Stimulated activated CD4-positive, alpha-beta T cell treated with anti-CD3 and anti-CD28 coated beads, Interleukin-1b, Interleukin-23, amount 100 ng/mL, for 4 hours (primary cell): ENCODE results near the gene MTO1.
"Not testable (repeated sequence)": the region's sequence is repeated elsewhere in the genome, so short reads cannot be mapped to it uniquely, and the experiment has no call there.

ENCODE experiments used
- DNase-seq, 2 donors: peaks; one replicate each; pipeline ENCODE4 v3.0.0-alpha.2; 2020; ENCODE audit warnings: low read depth in 2 of 2

MTO1 gene, protein sequence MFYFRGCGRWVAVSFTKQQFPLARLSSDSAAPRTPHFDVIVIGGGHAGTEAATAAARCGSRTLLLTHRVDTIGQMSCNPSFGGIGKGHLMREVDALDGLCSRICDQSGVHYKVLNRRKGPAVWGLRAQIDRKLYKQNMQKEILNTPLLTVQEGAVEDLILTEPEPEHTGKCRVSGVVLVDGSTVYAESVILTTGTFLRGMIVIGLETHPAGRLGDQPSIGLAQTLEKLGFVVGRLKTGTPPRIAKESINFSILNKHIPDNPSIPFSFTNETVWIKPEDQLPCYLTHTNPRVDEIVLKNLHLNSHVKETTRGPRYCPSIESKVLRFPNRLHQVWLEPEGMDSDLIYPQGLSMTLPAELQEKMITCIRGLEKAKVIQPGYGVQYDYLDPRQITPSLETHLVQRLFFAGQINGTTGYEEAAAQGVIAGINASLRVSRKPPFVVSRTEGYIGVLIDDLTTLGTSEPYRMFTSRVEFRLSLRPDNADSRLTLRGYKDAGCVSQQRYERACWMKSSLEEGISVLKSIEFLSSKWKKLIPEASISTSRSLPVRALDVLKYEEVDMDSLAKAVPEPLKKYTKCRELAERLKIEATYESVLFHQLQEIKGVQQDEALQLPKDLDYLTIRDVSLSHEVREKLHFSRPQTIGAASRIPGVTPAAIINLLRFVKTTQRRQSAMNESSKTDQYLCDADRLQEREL

DNA sequence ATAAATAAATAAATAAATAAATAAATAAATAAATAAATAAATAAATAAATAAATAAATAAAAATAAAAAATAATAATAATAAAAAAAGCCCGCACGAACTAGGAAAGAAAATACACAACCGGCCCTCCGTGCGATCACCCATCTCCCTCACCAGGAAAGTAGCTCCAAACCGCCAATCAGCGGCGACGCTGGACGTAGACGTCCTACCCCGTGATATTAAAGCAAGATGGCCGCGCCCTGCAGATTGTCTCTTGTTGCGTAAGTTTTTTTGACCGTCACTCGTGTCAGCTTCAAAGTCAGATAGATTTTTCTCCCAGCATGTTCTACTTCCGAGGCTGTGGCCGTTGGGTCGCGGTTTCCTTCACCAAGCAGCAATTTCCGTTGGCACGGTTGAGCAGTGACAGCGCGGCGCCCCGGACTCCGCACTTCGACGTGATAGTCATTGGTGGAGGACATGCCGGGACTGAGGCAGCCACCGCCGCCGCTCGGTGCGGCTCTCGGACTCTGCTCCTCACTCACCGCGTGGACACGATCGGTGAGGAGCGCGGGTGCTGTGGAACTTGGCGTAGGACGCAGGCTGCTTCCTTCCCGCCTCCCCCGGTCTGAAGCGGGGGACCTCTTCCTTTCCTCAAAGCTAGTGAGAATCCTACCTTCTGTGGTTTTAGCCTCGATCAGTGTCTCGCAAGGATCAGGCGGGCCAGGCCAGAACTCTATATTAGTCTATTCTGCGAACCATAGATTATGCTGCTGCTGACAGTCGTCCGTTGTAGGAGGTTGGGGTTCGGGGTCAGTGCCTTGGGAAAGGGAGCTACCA lies at the start of gene MTO1:
Gene MTO1, plus strand, starts transcription at position 201 of the 814 bp plus-strand sequence. Its CDS starts 118 bp downstream, at position 319.
- DNase-seq: peak; percentile 66 to 70

GRCh38 chr6:73413102-73413501 lies 48.4 kb upstream of the MTO1 start:
- no peak for DNase-seq

GRCh38 chr6:73418081-73418741 lies 43.3 kb upstream of the MTO1 start:
- DNase-seq: no peak

- DNase-seq: no peak
Observed at GRCh38 chr6:73421534-73421933, 40.0 kb upstream of the MTO1 start.

DNA sequence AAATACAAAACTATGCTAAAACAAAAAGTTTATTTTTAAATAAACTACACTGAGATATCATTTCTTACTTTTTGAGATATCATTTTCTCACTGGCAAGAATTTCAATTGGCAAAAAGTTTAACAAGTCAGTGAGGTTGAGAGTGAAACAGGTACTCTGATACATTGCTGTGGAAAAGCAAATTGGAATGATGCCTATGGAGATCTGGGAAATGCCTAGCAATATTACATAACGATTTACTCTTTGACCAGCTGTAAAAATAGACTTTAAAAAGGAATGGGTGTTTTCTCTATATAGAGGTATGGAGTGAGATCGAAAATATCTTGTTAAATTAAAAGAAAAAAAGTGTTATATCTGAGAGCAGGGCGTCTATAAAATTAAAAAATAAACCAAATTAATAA lies 26.3 kb upstream of the MTO1 start:
- no peak for DNase-seq

DNA sequence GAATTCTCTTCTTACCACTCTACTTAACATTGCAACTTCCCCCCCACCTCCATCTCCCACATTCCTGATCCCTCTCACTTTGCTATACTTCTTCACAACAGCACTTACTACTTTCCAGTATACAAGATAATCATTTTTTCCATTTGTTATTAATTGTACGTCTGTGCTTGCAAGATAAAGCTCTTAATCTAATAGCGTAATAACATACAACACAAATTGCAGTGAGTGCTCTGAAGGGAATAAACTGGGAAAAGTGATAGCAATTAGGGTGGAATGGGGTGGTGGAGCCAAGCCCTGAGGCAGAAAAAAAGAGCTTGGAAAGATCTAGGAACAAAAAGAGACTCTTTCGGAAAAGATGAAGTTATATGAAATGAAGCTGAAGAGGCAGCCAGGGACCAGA lies 18.0 kb upstream of the MTO1 start:
- DNase-seq: no peak

DNA sequence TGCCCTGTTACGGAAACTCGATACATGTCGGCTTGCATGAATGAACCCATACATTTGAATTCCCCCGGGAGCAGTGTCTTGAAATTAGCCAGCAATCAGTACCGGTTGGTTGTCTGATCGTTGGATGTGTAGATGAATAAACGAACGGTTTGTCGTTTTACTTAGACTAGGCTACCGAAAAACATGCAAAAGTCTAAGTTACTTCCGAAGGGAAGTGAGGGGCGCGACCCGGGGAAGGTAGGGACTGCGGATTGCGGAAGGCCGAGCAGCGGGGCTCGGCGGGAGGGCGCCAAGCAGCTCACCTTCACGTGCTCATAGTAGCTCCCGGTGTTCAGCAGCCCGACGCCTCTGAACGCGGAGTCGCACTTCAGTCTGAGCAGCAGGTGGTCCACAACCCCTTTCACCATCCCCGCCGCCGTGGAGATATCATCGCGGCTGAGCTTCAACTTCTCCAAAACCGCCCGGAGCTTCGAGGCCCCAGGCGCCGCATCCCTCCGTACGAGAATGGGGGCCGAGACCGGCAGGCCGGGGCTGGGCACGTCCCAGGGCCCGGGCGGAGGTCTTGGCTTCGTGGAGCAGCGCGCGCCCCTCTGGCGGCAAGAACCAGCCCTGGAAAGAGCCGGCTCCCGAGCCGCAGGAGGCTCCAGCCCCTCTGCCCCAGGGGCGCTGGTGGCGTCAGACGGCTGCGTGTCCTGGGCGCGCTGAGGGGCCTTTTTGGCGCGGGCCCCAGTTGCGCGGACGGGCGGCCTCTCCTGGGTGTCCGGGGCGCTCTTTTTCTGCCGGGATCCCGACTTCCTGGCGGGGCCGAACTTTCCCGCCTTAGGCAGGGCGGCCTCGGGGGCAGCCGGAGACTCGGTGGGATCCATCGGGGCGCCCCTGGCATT lies 10.1 kb upstream of the MTO1 start:
- peak in 1 of 2 donors; percentile 36 for DNase-seq

- peak; percentile 56 to 68 for DNase-seq
Observed at GRCh38 chr6:73452107-73452461, 9.5 kb upstream of the MTO1 start, which contains the start of gene CGAS. CGAS (minus strand) TSS chr6:73452297; CDS start chr6:73452181, 116 bp downstream.

GRCh38 chr6:73455865-73456629 lies 5.5 kb upstream of the MTO1 start:
- DNase-seq: no peak

GRCh38 chr6:73459474-73459873 lies 2.1 kb upstream of the MTO1 start:
- not testable (repeated sequence) for DNase-seq

DNA sequence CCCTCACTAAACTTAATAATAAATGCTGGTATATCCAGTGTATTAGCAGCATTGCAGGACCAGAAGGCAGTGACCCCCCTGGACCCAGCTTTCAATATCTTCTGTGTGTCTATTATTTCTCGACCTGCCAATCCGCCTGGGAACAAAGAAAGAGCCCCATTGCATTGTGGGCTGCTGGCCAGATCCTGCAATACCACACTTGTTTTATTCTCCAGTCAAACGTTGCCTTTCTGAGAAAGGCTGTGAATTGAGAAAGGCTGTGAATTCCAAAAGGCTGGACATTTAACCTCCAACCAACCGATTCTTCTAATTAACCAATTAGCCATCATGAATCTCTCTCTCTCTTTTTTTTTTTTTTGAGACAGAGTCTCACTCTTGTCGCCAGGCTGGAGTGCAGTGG lies 1.5 kb upstream of the MTO1 start:
- DNase-seq: no peak

DNA sequence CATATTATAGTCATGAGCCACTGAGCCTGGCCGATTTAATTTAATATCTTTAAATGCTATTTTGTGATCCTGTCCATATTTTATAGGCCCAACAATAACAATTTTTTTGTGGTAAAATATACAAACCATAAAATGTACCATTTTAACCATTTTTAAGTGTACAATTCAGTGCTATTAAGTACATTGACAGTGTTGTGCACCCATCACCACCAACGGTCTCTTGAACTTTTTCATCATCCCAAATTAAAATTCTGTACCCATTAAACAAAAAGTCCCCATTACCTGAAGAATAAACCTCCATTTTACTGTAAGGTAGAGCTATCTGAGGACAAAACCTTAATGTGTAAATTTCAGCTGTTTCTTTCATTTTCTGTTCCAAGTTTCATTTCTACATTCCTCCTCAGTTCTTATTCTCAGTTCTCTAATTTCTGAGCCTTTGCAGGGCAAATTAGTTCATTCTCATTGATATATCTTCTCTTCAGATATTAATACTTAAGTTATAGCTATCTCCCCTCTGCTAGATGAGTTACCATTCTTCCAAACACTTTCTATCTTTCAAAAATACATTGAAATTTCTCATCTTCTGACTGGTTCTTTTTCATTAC lies 10.3 kb downstream of the MTO1 start:
- no peak for DNase-seq

- DNase-seq: no peak
Observed at GRCh38 chr6:73476723-73477122, 15.2 kb downstream of the MTO1 start.

GRCh38 chr6:73477407-73477806 lies 15.9 kb downstream of the MTO1 start:
- DNase-seq: no peak

DNA sequence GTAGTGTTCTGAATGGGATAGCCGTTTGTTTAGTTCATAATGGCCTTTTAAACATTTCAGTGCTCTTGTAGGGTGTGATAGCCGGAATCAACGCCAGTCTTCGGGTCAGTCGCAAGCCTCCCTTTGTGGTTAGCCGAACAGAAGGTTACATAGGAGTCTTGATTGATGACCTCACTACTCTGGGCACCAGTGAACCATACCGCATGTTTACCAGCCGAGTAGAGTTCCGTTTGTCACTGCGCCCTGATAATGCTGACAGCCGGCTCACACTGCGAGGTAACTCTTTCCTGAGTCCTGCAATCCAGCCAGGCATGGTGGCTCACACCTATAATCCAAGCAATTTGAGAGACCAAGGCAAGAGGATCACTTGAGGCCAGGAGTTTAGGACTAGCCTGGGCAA lies 20.4 kb downstream of the MTO1 start:
- DNase-seq: no peak

GRCh38 chr6:73484438-73484837 lies 22.9 kb downstream of the MTO1 start:
- DNase-seq: no peak

DNA sequence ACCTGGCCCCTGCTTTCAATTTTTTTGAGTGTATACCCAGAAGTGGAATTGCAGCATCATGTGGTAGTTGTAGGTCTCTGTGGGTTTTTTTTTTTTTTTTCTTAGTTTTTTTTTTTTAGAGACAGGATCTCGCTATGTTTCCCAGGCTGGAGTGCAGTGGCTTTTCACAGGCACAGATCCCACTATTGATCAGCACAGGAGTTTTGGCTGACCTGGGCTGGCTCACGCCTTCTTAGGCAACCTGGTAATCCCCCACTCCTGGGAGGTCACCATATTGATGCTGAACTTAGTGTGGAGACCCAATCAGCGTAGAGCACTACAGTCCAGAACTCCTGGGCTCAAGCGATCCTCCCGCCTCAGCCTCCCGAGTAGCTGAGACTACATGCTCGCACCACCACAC lies 25.9 kb downstream of the MTO1 start:
- DNase-seq: no peak

DNA sequence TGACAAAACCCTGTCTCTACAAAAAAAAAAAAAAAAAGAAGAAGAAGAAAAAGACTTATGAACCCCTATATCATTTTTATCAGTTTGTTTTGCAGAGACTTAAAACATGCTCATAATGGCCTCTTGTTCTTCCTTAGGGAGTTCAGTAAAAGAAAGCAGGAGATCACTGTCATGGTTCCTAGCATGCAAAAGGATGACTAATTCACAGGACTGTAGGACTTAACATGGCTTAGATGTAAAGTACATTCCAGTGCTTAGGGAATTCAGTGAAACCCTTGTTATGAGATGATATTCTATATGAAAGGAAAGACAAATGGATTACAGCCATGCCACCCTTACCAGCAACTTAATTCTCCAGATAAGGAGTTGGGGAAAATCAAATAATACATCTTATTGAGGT lies 29.8 kb downstream of the MTO1 start:
- DNase-seq: no peak

GRCh38 chr6:73497915-73498314 lies 36.4 kb downstream of the MTO1 start:
- no peak for DNase-seq
